HG03175 (cell line): ENCODE measurements around the gene EPB41L2.
"Not testable (repeated sequence)": the region's sequence is repeated elsewhere in the genome, so short reads cannot be mapped to it uniquely, and the experiment has no call there.

Experiments used
- ATAC-seq: cut with Tn5 transposase; IDR thresholded peaks from one replicate; pipeline ENCODE4 v1.9.1; 2021; ENCODE audit warnings: mild to moderate bottlenecking, moderate library complexity; ENCODE audit not compliant: unreplicated experiment

Gene EPB41L2

GRCh38 chr6:131063028-131063763 lies at the start of gene EPB41L2:
TSS of gene EPB41L2 (minus strand) at chr6:131063245. CDS start at chr6:130956485, 106,760 bp downstream.
- ATAC-seq: peak; percentile 74

- no peak for ATAC-seq
Measured at GRCh38 chr6:131112249-131112648, 49.2 kb upstream of the EPB41L2 start.

DNA sequence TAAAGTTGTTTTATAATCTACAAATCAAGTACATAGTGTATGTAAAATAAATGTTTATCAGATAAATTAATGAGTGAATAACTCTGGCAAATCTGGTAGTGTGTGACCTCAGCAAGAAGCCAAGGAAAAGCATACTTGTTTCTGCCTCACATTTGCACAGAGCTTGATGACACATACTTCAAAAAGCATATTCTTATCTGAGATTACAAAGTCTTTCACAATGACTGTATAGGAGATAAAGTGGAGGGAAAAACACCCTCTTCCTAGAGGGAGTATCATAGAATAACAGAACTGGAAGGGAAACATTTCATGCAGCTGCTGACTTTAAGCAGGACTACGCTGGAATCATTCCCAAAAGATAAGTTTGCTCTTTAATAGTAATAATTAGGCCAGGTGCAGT lies 44.1 kb upstream of the EPB41L2 start:
- ATAC-seq: no peak

DNA sequence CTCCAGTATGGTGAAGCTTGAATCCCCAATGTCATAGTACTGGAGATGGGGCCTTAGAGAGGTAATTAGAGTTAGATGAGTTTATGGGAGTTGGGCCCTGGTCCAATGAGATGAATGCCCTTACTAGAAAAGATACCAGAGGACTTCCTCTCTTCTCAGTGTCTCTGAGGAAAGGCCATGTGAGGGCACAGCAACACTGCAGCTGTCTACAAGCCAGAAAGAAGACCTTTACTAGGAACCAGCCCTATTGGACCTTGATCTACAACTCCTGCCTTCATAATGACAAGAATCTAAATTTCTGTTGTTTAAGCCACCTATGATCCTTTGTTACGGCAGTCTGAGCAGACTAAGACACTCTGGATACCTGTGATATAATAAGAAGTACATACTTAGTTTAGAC lies 40.9 kb upstream of the EPB41L2 start:
- ATAC-seq: no peak

- ATAC-seq: no peak
Measured at GRCh38 chr6:131103296-131103695, 40.3 kb upstream of the EPB41L2 start.

DNA sequence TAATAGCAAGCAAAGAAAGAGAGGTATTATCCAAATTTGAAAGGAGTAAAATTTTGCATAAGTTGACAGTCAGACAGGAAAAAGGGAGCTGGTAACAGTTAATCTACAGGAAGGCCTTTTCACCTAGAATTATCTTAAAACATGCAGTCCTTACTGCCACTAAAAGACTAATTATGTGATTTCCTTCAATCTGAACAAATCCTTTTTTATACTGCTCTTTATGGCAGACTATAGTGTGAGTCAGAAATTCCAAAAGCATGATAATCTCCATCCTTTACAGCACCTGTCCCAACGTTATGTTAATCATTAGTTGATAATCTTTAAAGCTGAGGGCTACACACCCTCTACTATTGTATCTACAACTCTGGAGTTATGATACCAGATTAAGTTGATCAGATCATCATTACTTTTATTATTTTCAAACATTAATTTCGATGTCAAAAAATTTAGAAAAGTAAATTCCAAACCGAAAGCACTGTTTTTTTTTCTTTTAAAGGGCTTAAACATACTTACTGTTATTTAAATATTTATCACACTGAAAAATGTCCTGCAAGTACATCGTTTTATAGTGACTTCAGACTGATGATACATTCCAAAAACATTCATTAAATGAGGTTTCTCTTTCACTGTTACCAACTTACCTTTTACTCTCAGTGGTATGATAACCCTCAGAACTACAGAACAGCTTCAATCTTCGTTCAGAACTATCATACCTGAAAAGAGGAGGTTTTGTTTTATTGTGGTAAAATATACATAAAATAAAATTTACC lies 39.1 kb upstream of the EPB41L2 start:
- ATAC-seq: no peak

DNA sequence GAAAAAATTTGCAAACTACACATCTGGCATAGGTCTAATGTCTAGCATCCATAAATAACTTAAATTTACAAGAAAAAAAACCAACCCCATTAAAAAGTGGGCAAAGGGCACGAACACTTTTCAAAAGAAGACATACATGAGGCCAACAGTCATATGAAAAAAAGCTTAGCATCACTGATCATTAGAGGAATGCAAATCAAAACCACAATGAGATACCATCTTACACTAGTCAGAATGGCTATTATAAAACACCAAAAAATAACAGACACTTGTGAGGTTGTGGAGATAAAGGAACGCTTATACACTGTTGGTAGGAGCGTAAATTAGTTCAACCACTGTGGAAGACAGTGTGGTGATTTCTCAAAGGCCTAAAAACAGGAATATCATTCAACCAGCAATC lies 33.7 kb upstream of the EPB41L2 start:
- no peak for ATAC-seq

GRCh38 chr6:131093334-131093733 lies 30.3 kb upstream of the EPB41L2 start:
- ATAC-seq: no peak

- not testable (repeated sequence) for ATAC-seq
Measured at GRCh38 chr6:131091944-131092343, 28.9 kb upstream of the EPB41L2 start.

GRCh38 chr6:131090339-131090738 lies 27.3 kb upstream of the EPB41L2 start:
- ATAC-seq: not testable (repeated sequence)

GRCh38 chr6:131084982-131085381 lies 21.9 kb upstream of the EPB41L2 start:
- no peak for ATAC-seq

DNA sequence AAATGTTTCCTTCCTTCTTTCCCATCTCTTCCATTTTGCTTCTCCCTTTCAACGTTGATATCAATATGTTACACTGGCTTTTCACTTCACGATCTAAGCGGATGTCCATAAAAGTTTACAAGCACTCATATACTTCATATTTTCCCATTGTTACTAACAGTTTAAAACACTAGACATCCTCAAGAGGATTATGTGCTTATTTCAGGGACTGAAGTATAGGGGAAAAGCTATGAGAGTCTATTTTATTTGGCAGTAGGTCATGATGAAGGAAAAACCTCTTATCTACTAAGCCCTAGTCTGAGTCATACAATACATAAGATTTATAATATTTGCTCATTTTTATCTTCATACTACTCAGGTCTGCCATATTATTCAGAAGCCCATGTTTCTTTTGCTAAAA lies 20.6 kb upstream of the EPB41L2 start:
- ATAC-seq: no peak

DNA sequence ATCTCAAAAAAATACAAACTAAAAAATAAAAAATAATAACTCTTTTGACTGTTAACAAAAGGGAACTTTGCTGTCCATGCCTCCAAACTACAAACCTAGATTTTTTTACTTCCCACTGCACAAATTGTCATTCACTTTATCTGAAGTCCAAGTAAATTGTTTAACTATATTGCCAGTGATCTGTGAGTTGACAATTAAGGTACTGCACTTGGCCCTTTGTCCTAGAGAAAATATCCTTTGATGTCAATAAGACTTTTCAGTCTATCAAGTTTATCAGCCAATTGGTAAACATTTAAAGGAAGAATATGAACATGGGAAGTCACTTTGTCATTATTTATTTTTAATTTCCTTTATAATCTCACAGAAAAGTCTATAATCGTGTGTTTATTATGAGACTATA lies 19.3 kb upstream of the EPB41L2 start:
- ATAC-seq: no peak

DNA sequence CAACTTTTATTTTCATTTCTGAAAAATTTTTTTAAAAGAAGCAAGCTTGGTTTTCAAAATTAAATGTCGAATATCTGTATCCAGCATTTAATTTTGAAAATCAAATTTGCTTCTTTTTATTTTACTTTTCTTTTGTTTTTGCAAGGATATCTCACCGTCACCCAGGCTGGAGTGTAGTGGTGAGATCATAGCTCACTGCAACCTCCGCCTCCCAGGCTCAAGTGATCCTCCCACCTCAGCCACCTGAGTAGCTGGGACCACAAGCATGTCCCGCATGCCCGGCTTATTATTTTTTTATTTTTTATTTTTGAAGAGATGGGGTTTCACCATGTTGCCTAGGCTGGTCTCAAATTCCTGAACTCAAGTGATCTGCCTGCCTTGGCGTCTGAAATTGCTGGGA lies 17.0 kb upstream of the EPB41L2 start:
- ATAC-seq: no peak

DNA sequence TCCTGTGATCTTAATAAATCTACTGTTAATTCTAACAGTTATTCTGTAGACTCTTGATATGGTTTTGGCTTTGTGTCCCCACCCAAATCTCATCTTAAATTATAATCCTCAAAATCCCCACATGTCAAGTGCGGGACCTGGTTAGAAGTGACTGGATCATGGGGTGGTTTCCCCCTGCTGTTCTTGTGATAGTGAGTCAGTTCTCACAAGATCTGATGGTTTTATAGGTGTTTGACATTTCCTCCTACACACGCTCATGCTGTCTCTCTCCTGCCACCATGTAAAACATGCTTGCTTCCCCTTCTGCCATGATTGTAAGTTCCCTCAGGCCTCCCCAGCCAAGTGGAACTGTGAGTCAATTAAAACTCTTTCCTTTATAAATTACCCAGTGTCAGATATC lies 10.5 kb upstream of the EPB41L2 start:
- no peak for ATAC-seq

DNA sequence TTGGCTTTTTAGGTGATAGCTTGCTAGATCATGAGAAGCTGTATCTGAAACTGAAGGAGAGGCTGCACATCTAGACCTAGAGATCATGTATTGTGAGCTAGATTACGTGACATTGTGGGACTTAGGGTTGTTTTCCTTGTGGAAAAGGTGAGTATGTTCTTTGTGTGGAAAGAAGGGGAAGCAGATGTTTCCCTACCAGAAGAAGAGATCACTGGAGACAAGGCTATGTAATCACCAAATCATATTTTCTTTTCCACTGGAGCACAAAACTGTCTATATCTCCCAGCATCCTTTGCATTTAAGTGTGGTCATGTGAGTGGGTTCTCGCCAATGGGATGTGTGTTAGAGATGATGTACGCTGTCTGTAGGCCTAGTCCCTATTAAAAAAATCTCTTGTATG lies 7.0 kb upstream of the EPB41L2 start:
- no peak for ATAC-seq

GRCh38 chr6:131068165-131068564 lies 5.1 kb upstream of the EPB41L2 start:
- ATAC-seq: no peak

- ATAC-seq: no peak
Measured at GRCh38 chr6:131067521-131067920, 4.5 kb upstream of the EPB41L2 start.

DNA sequence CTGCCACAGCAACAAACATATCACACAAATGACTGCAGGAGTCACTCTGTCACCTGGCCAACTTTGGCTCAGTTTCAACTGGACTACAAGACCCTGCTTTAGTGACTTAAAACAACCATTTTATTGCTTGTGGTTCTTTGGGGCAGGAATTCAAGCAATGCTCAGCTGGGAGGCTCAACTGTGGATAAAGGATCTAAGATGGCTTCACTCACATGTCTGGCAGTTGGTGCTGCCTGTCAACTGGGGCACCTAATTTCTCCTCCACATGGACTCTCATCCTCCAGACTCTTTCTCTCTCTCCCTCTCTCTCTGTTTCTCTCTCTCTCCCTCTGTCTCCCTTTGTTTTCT lies 2.8 kb upstream of the EPB41L2 start:
- ATAC-seq: no peak

DNA sequence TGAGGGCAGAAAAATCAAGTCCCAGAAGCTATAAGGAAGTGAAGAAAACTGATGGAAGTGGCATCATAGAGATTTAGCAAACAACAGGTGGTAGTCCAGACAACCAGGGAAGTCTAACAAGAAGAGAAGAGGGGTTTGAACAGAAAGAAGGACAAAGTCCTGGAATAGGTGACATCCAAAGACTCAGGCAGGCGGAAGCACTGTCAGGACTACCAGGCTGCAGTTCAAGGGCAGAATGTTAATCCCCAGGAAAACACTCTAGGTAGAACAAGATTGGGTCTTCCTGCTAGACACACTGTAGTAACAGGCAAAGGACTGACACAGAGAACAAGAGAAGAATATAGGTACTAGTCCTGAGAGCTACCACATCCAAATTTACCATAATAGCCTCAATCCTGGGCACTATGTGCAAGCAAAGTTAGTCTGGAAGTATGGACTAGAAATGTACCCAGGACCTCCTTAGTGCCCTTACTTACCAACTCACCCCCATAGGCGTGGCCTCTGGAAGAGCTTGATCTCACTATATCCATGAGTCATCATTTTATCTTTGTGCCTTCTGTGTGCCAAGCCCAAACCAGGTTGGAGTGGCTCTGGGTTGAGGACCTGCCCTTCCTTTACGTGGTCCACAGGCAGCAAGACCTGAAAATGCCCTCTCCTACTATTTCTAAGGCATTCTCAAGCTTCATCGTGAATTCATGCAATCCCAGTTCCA lies 2.2 kb upstream of the EPB41L2 start:
- ATAC-seq: no peak

DNA sequence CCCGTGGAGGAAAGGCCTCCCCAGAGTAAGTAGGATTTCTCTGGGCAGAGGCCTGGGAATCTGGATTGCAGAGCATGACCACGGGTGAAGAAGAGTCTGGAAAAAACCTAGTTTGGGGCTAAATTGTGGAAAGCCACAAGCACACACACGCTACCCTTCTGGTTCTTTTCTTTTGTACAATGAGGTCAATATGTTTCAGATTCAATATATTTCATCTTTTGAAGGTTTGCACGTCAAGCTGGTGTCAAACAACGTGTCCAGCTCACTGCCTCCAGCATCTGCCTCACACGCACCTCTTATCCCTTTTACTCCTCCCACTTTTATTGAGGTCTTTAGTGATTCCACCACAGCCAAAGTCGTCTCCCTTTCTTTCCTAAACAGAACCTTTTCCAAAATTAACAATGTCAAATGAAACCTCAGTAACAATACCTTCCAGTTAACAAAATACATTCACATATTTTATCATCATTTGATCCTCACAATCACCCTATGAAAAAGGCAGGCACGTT lies 773 bp upstream of the EPB41L2 start:
- no peak for ATAC-seq
